Hematopoietic multipotent progenitor cell treated with erythropoietin and hydrocortisone succinate and interleukin-3 and kit ligand, for 8 days (in vitro differentiated cells): ENCODE measurements around the gene PTPRM.

ENCODE experiments used
- DNase-seq: peaks from one replicate; pipeline ENCODE4 v3.0.0-alpha.2; 2015

PTPRM gene

GRCh38 chr18:7904529-7904928 lies 337.4 kb downstream of the PTPRM start:
- no peak for DNase-seq

GRCh38 chr18:7908681-7909299 lies 341.7 kb downstream of the PTPRM start:
- no peak for DNase-seq

DNA sequence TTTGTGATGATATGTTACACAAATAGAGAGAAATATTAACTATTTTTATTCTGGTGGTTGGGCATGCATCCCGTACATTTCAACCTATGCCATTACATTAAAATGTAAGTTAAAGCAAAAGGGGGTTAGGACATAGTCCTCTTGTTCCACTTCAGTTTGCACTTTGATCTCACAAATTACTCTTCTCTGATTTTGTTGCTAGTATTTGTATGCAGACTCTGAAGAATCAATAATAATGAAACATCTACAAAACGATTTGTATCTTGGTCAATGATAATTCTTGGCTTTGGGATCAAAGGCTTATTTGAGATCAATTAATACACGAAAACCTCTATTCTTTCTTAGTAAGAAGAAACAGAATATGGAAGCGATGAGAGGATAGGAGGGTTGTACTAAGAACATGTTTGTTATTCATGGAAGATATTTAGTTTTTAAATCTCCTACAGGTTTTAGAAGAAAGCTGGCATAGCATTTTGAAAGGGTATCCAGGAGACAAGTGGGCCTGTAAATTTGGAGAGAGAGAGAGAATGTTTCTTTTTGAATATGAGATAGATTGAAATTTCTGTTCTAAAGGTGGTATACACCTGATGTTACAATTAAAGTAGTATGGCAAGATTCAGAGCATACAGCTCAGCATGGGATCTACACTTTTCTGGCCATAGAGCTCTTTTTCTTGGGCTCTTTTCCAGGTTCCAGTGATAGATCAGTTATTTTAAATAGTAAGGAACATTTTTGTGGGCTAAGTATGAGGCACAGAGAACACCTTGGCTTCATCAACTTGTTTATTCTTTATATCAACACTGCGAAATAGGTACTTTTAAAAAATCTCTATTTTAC lies 347.9 kb downstream of the PTPRM start:
- DNase-seq = no peak

DNA sequence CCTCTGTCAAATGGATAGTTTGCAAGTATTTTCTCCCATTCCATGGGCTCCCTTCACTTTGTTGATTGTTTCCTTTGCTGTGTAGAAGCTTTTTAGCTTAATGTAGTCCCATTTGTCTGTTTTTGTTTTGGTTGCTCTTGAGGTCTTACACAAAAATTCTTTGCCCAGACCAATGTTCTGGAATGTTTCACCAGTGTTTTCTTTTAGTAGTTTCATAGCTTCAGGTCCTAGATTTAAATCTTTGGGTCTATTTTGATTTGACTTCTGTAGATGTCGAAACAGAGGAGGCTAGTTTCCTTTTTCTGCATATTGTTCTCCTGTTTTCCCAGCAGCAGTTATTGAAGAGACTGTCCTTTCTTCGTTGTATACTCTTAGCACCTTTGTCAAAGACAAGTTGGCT lies 351.6 kb downstream of the PTPRM start:
- DNase-seq = no peak

DNA sequence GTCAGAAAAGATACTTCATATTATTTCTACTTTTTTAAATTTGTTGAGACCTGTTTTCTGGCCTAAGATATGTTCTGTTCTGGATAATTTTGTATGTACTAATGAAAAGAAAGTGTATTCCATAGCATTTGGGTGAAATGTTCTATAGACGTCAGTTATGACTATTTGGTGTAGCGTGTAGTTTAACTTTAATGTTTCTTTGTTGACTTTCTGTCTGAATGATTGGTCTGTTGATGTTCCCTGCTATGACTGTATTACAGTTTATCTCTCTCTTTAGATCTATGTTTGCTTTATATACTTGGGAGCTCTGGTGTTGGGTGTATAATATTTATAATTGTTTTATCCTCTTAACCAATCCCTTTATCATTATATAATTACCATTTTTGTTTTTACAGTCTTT lies 352.4 kb downstream of the PTPRM start:
- DNase-seq = no peak

DNA sequence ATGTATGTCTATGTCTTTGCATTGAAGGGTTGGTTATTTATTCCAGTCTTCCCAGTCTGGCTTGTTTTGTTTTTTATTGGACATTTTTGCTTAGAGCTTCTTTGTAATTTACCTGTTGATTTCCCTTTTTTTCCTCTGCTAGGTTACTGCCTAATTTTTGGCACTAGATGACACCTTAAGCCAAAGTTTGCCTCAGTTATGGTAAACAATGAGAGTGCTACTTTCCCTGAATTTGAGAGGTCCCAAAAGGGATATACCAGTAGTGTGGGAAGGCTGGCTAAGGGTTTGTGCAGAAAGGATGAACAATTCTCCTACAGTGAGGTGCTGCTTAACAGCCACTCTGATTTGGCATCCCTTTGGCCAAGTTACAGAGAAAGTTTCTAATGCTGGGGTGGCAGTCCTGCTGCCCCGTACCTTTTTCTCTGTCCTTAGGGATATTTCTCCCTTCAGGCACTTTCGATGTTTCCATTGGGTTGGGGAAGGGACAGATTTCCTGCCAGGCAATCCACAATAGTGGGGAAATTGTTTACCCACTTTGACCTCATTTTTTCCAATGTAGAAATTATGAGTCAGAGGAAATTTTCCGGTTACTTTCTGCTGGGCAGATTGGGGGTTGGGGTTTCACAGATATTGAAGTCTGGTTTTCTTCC lies 354.9 kb downstream of the PTPRM start:
- DNase-seq = no peak

GRCh38 chr18:7923105-7923504 lies 356.0 kb downstream of the PTPRM start:
- no peak for DNase-seq

DNA sequence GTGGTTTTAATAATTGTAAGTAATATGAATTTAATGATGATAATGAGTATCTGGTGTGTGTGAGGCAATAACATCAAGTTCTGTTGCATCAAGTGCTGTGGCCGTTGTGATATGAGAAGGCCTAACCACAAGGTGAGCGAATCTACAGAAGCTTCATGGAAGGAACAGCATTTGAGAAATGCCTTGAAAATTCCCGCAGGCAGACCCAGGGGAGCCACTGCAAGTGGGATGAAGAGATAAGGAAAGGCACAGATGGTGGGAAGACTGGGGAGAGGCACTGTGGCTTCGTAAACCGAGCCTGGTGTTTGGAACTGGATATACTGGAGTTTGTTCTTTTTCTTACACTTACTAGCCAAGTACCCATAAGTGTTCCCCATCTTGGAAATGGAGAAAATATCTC lies 357.5 kb downstream of the PTPRM start:
- DNase-seq = no peak

DNA sequence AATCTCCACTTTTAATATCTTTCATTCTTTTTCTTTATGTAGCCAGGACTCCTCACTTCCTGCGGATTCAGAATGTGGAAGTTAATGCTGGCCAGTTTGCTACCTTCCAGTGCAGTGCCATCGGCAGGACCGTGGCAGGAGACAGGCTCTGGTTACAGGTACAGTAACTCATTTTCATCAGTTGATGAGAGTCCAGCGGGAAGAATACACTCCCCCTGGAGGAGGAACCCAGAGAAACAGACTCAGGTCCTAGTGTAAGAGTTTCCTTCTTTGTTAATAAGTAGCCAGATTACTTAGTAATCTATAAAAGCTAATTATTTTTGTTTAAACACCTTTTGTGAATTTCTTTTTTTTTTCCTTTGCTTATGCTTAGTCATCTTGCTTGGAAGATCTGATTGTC lies 359.4 kb downstream of the PTPRM start:
- DNase-seq = no peak

GRCh38 chr18:7927119-7927518 lies 360.0 kb downstream of the PTPRM start:
- DNase-seq = no peak

- DNase-seq = no peak
Measured at GRCh38 chr18:7931763-7932162, 364.6 kb downstream of the PTPRM start.

- no peak for DNase-seq
Measured at GRCh38 chr18:7937268-7937667, 370.2 kb downstream of the PTPRM start.

GRCh38 chr18:7939521-7939920 lies 372.4 kb downstream of the PTPRM start:
- no peak for DNase-seq

DNA sequence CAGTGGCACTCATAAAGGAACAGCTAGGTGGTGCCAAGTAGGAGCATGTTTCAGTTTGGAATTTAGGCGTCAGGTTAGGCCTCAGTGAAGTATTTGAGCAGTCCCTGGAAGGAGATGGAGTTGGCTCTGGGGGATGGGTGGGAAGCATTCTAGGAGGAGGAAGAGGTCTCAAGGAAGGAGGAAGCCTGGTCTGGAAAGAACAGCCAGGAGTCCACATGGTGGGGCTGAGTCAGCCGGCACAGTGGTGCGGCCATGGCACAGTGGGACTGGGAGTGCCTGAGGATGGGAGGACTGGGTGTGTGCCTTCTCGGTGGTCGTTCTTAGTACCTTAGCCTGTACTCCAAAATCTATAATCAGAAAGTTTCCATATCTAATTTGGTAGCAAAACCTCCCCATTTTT lies 373.3 kb downstream of the PTPRM start:
- DNase-seq = no peak

- no peak for DNase-seq
Measured at GRCh38 chr18:7940971-7941370, 373.9 kb downstream of the PTPRM start.

- DNase-seq = no peak
Measured at GRCh38 chr18:7941533-7941932, 374.4 kb downstream of the PTPRM start.

GRCh38 chr18:7945882-7946281 lies 378.8 kb downstream of the PTPRM start:
- DNase-seq = no peak

DNA sequence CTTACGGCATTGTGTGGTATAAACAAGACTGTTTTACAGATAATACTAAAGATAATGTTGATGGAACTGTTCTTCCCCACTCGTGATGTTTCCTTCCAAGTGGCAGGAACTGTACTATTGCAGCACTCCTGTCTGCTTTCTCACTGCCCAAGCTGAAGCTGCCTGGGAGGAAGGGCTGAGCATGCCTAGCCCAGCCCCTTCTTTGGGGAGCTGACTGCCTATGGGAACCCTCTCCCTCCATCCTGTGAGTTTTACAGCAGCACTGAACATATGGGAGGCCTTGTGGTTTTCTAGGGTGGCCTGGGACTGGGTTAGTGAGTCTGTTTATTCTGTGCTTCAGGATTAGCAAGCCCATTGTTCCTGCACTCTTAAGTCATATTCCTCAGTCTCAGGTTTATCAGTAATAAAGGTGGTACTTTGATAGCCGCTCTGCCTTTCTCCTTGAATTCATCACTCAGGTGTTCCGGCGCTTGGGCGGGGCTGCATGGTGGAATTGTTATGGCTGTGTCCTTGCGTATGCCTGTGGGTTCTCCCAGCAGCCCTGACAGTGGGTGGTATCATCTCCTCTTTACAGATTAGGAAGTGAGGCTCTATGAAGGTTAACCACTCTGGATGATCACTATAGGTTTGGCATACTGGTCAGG lies 379.7 kb downstream of the PTPRM start:
- no peak for DNase-seq

DNA sequence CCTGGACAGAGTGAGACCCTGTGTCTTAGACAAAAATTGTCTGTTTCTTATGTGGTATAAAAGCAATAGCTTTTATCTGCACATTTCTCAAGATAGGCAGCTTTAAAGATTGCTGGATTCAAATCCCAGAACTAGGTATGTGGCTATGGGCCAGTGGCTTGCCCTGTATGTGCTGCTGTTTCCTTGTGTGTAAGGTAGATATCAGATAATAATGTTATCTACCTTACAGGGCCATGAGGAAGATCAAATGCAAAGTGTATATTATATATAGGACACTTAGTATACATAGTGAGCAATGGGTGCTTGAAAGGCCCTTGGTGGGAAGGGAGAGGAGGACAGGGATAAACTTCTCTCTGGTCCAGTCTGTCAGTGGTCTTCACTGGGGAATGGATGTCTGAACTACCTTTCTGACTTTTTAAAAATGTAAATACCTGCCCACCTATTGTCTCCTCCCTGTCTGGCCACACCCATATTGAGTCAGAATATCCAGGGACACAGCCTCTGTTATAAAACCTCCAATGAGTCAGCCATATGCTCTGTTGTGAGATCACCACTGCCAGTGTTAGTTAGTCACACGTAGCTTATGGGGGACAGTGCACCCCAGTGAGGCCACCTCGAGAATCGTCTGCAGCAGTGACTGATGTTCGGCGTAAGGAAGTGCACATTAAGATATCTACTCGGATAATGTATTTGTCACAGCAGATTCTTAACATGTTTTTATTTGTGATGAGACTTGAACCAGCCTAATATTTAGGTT lies 383.4 kb downstream of the PTPRM start:
- DNase-seq = no peak

DNA sequence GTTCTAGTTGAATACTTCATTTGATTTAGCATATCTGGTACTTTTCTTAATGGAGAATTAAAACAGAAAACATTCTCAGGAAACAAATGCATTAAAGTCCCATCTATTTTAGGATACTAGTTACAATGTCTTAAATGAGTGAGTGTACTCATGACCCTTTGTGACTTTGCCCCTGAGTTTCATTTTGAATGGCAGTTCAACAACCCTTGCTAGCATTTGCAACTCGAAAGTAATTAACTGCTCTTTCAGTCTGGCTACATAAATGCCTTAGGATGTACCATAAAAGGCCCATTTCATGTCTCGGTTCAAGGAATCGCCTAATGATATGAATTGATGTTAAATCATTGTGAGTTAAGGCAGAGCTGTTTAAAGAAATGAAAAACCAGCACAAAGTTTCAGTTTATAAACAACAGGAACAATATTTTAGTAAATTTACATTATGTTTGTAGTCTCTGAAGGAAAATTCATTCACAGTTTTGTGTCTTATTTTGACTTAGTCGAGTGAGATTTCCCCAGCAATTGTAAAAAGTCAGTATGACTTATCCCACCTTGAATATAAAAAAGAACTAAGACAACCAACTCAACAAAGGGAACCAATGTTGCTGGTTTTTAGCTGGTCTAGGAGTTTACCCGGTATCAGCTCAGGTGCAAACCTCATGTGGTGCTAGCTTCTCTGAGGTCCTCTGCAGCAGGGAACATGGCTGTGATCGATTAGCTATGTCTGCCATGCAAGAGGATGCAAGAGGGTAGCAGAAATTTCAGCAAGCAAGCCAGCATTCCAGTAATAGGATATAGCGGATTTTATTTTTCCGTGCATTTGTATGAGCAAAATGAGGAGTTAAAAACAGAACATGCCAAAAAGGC lies 386.2 kb downstream of the PTPRM start:
- DNase-seq = no peak

DNA sequence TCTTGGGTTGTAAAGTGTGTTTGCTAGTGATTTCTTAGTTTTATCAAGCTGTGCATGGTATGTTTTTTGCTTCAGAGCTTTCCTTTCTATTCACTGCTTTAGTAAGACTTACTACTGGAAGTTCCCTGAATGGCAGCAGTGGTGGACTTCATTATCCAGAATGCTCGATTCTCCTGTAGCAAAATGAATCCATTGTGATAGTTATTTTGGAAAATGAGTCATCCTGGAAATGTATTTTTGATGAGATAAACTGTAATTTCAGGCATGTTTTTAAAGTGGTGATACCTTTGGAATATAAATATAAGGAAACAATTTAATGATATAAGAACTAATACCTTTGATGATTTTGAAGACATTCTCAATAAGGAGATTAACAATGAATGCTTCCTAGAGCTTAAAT lies 387.1 kb downstream of the PTPRM start:
- DNase-seq = no peak

DNA sequence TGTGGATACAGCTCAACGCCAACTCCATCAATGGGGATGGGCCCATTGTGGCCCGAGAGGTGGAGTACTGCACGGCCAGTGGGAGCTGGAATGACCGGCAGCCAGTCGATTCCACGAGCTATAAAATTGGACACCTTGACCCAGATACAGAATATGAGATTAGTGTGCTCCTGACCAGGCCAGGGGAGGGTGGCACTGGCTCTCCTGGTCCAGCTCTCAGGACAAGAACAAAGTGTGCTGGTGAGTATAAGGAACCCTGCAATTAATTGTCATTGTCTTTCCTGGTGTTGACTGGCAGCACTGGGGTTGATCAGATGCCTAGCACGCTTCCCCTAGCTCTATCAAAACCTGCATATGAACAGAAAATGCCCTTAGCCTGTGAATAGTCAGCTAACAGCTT lies 388.1 kb downstream of the PTPRM start:
- DNase-seq = no peak
